Breast epithelium (tissue), 4 donors: Measurements from ENCODE around the gene OR5B3. TPM values are rescaled to one million over a fixed set of nuclear protein-coding genes. Genes with fewer than 3 reads are reported as not detected.

Experiments used
- DNase-seq, 2 donors: peaks; one replicate each; pipeline ENCODE4 v3.0.0-alpha.2; 2019; ENCODE audit warnings: low spot score in 2 of 2
- H3K27ac ChIP-seq, 2 donors: fragments of 200-600 bp; sonication (generic) in 1 of 2; one replicate each; pipeline ENCODE4 v1.5.1; 2016 to 2019; ENCODE audit warnings: mild to moderate bottlenecking in 1 of 2
- H3K27me3 ChIP-seq, 2 donors: fragments of 200-600 bp; sonication (generic) in 1 of 2; one replicate each; pipeline versions ENCODE4 v1.5.1 to v1.6.0; 2017 to 2019; ENCODE audit warnings: control low read depth in 1 of 2, mild to moderate bottlenecking in 1 of 2
- H3K36me3 ChIP-seq: fragments of 200-600 bp; one replicate; pipeline ENCODE4 v1.5.1; 2019
- H3K4me1 ChIP-seq, 2 donors: fragments of 200-600 bp; sonication (generic); one replicate each; pipeline ENCODE4 v1.5.1; 2016 to 2019; ENCODE audit warnings: control low read depth in 1 of 2
- H3K4me3 ChIP-seq, 3 donors: fragments of 200-600 bp; sonication (generic); 1 replicate in 2 of 3; 2 replicates in 1 of 3; pipeline ENCODE4 v1.5.1; 2016 to 2019; ENCODE audit warnings: mild to moderate bottlenecking in 3 of 3, moderate library complexity in 2 of 3
- H3K9me3 ChIP-seq, 2 donors: fragments of 200-600 bp; sonication (generic) in 1 of 2; one replicate each; pipeline ENCODE4 v1.5.1; 2016 to 2019; ENCODE audit warnings: control low read depth in 1 of 2
- POLR2A ChIP-seq: fragments of 450-650 bp; IDR thresholded peaks from one replicate; pipeline ENCODE4 v1.6.1; 2016; ENCODE audit warnings: antibody characterized with exemption, mild to moderate bottlenecking, moderate library complexity
- POLR2AphosphoS5 ChIP-seq, 3 donors: sonication (generic); formaldehyde crosslinking; IDR thresholded peaks; one replicate each; pipeline ENCODE4 v1.6.1; 2017; ENCODE audit warnings: antibody characterized with exemption in 3 of 3
- intact Hi-C: fragments of 100-400 bp; cut with DNase I; formaldehyde crosslinking; loops from one replicate; pipeline ENCODE4 v1.15.1; 2023; ENCODE audit warnings: low total_unique reads
- total RNA-seq, 3 donors: library from RNA; depleted of rRNA; stranded (reverse); fragments of >200 nt; gene quantifications; one replicate each; pipeline ENCODE4 v1.1.0, GENCODE V29; 2016
- TF ChIP-seq, protein P1 (sequence below), 3 donors: fragments of 450-650 bp; IDR thresholded peaks; one replicate each; pipeline ENCODE4 v1.5.1; 2016 to 2017; ENCODE audit warnings: antibody characterized with exemption in 3 of 3, mild to moderate bottlenecking in 3 of 3, moderate library complexity in 3 of 3

The OR5B3 gene
- total RNA-seq, 3 donors from 2014 or later: not detected

DNA sequence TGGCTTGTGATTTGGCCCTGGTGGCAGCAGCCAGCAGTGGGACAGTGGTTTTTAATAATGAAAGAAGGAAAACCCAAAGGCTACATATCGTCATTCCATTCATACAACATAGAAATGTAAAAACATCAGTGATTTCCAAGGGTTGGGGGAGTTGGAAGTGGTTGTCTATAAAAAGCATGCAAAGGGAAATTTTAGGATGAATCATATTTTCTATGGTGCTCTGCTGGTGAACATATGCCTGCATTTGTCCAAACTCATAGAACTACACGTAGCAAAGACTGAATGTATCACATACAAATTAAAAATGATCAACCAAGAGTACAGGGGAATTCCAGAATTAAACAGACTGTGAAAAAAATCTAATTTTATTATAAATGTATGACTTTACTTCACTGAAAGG is 11.1 kb downstream of the OR5B3 start:
- DNase-seq: no peak
- Histone ChIP-seq H3K27ac (no peak overlapping the region), H3K27me3 (no peaks in the 10 kb centered on the region), H3K4me1 (no peaks in the 10 kb centered on the region), H3K4me3 (no peak overlapping the region), H3K9me3 (no peaks in the 10 kb centered on the region), H3K36me3 (no peaks in the 10 kb centered on the region)
- TF ChIP-seq POLR2AphosphoS5 (IDR thresholded peaks at IDR 0.05): no peak
- intact Hi-C loops: no loop called here

DNA sequence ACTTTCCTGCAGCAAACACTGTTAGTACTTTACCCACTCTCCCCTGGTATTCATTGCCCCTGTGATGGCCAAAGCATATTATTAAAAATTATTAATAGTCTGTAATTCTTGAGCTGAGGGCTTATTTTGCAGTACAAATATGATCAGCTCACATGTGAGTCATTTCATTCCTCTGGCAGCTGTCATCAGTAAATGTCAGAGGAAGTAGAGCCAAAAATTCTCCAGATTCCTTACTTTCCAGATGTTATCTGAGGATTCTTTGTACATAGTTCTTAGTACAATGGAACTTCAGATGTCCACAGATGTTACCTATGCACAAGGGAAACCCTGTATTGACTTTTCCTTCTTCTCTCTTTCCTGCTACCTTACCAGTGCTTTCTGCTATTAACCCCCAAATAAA is 12.5 kb downstream of the OR5B3 start:
- no peak for DNase-seq
- Histone ChIP-seq H3K9me3 (no peaks in the 10 kb centered on the region), H3K27me3 (no peaks in the 10 kb centered on the region), H3K27ac (no peak overlapping the region), H3K36me3 (no peaks in the 10 kb centered on the region), H3K4me1 (no peaks in the 10 kb centered on the region), H3K4me3 (no peak overlapping the region)
- TF ChIP-seq, protein P1, sequence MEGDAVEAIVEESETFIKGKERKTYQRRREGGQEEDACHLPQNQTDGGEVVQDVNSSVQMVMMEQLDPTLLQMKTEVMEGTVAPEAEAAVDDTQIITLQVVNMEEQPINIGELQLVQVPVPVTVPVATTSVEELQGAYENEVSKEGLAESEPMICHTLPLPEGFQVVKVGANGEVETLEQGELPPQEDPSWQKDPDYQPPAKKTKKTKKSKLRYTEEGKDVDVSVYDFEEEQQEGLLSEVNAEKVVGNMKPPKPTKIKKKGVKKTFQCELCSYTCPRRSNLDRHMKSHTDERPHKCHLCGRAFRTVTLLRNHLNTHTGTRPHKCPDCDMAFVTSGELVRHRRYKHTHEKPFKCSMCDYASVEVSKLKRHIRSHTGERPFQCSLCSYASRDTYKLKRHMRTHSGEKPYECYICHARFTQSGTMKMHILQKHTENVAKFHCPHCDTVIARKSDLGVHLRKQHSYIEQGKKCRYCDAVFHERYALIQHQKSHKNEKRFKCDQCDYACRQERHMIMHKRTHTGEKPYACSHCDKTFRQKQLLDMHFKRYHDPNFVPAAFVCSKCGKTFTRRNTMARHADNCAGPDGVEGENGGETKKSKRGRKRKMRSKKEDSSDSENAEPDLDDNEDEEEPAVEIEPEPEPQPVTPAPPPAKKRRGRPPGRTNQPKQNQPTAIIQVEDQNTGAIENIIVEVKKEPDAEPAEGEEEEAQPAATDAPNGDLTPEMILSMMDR (IDR thresholded peaks at IDR 0.05): no peak
- no peak for TF ChIP-seq POLR2A
- no peak for TF ChIP-seq POLR2AphosphoS5 (IDR thresholded peaks at IDR 0.05)
- intact Hi-C loops: no loop called here

DNA sequence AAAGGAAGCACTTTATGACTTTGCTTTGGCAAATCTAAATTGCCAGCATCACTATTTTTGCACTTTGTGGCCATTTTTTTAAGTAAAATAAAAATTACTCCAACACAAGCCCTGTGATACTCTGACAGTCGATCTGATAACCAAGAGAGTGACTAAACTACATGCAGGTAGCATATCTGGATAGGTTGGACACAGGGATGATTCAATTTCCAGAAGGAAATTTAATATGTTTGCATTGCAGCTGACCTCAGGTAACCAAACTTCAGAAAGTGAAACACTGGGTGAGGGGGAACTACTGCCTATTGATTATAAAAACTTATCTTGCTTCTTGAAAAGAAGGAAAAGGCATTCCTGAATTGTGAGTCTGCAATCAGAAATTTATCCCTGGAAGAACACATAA is 13.9 kb downstream of the OR5B3 start:
- no peak overlapping the region for H3K27ac ChIP-seq
- intact Hi-C loops: no loop called here
- TF ChIP-seq POLR2AphosphoS5 (IDR thresholded peaks at IDR 0.05) (no peak), POLR2A (no peak)
- TF ChIP-seq, protein P1 (IDR thresholded peaks at IDR 0.05): no peak
- H3K4me3 ChIP-seq: no peak overlapping the region
- H3K27me3 ChIP-seq: no peaks in the 10 kb centered on the region
- H3K9me3 ChIP-seq: no peaks in the 10 kb centered on the region
- H3K4me1 ChIP-seq: no peaks in the 10 kb centered on the region
- DNase-seq: no peak
- H3K36me3 ChIP-seq: no peaks in the 10 kb centered on the region

DNA sequence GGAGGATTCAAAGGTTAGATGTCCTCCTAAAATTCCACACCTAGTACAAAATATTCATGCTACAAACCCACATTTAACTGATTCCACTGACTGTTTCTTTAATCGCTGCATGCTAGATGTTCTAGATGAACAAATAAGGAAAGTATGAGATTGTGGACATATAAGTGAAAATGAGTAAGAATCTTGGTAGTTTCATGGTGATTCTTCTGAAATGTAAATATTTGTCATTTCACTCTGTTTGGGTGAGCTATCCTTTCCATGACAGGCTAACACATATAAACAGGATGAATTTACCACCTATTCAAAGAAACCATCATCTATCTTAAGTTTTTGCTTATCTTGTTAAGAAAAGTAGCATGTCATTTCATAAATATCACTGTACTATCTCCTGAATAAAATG is 14.8 kb downstream of the OR5B3 start:
- Histone ChIP-seq H3K36me3 (no peaks in the 10 kb centered on the region), H3K27me3 (no peaks in the 10 kb centered on the region), H3K27ac (no peak overlapping the region), H3K9me3 (no peaks in the 10 kb centered on the region), H3K4me3 (no peak overlapping the region), H3K4me1 (no peaks in the 10 kb centered on the region)
- intact Hi-C loops: no loop called here
- TF ChIP-seq, protein P1 (IDR thresholded peaks at IDR 0.05): no peak
- DNase-seq: no peak

DNA sequence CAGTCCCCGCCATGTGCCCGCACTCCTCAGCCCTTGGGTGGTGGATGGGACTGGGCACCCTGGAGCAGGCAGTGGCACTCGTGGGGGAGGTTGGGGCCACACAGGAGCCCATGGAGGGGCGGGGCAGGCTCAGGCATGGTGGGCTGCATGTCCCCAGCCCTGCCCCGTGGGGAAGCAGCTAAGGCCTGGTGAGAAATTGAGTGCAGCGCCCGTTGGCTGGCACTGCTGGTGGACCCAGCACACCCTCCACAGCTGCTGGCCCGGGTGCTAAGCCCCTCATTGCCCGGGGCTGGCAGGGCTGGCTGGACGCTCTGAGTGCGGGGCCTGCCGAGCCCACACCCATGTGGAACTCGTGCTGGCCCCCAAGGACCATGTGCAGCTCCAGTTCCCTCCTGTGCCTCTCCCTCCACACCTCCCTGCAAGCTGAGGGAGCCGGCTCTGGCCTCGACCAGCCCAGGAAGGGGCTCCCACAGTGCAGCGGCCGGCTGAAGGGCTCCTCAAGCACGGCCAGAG is 16.1 kb downstream of the OR5B3 start:
- Histone ChIP-seq H3K4me3 (no peak overlapping the region), H3K36me3 (no peaks in the 10 kb centered on the region), H3K4me1 (no peaks in the 10 kb centered on the region), H3K27ac (no peak overlapping the region), H3K9me3 (no peaks in the 10 kb centered on the region), H3K27me3 (no peaks in the 10 kb centered on the region)
- peak in 1 of 2 donors; percentile 40 for DNase-seq
- TF ChIP-seq, protein P1 (IDR thresholded peaks at IDR 0.05): no peak
- TF ChIP-seq POLR2A (no peak), POLR2AphosphoS5 (IDR thresholded peaks at IDR 0.05) (no peak)
- intact Hi-C loops: no loop called here

DNA sequence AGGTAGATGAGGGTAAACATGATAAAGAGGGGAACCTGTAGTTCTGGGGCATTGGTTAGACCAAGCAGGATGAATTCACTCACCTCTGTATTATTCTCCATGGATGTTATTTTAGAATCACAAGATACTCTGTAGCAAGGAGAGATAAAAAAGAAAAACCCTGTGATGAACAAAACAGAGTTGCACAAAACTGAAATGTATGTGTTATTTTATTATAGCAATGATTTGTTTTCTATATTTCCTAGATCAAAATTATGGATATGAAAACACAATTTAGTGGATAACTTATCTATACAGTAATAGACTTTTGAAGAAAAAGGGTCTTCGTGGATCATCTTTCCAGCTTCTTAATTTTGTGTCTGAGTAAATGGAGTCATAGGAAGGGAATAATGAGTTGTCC is 47.7 kb downstream of the OR5B3 start, which contains the start of gene OR5B17:
Gene OR5B17 (minus strand): TSS at position 101 of the 400 bp plus-strand sequence. CDS start 0 bp downstream, at position 101.
- intact Hi-C loops: no loop called here
- no peak within 1 kb of the TSS for H3K4me3 ChIP-seq
- no peaks in the 10 kb centered on the region for H3K9me3 ChIP-seq
- H3K36me3 ChIP-seq: no peaks in the 10 kb centered on the region
- no peak for DNase-seq
- H3K27ac ChIP-seq: no peak within 1 kb of the TSS
- TF ChIP-seq POLR2AphosphoS5 (IDR thresholded peaks at IDR 0.05) (no peak), POLR2A (no peak)
- TF ChIP-seq, protein P1 (IDR thresholded peaks at IDR 0.05): no peak
- no peaks in the 10 kb centered on the region for H3K4me1 ChIP-seq
- no peaks in the 10 kb centered on the region for H3K27me3 ChIP-seq
